Activated naive CD8-positive, alpha-beta T cell treated with anti-CD3 and anti-CD28 coated beads, Interleukin-2, amount 10 ng/mL, durations not matched to agents 7 days and 5 days (primary cell): Measurements from ENCODE around the gene TMEM140. TPM values are rescaled to one million over a fixed set of nuclear protein-coding genes. Genes with fewer than 3 reads are reported as not detected.
"Not testable (repeated sequence)": the region's sequence is repeated elsewhere in the genome, so short reads cannot be mapped to it uniquely, and the experiment has no call there.

Experiments used
- ATAC-seq: fragments of 150-1000 bp; cut with Tn5 transposase; one replicate; pipeline ENCODE4 v1.10.0; 2021; ENCODE audit warnings: low read depth, moderate library complexity
- POLR2A ChIA-PET: fragments of 350-600 bp; sonication (Branson Sonifier 250); formaldehyde crosslinking; loops from one replicate; lab custom pipeline; 2021; ENCODE audit warnings: antibody characterized with exemption; lab: Charles Lee
- DNase-seq: peaks from one replicate; pipeline ENCODE4 v3.0.0; 2021
- H3K27ac Mint-ChIP-seq: one replicate; pipeline ENCODE4 v1.8.0; 2022; ENCODE audit warnings: mild to moderate bottlenecking, mixed read lengths
- H3K27me3 Mint-ChIP-seq: one replicate; pipeline ENCODE4 v1.8.0; 2022; ENCODE audit warnings: mild to moderate bottlenecking, moderate library complexity, mixed read lengths
- H3K36me3 Mint-ChIP-seq: one replicate; pipeline ENCODE4 v1.8.0; 2021; ENCODE audit warnings: mild to moderate bottlenecking, mixed read lengths
- H3K4me1 Mint-ChIP-seq: one replicate; pipeline ENCODE4 v1.8.0; 2021; ENCODE audit warnings: mixed read lengths
- H3K4me3 Mint-ChIP-seq: one replicate; pipeline ENCODE4 v1.8.0; 2022; ENCODE audit warnings: mild to moderate bottlenecking, moderate library complexity, mixed read lengths
- H3K9me3 Mint-ChIP-seq: one replicate; pipeline ENCODE4 v1.8.0; 2021; ENCODE audit warnings: mixed read lengths
- total RNA-seq, 2 experiments: library from RNA; stranded (reverse); gene quantifications; one replicate each; pipeline ENCODE4 v1.2.3, GENCODE V29; 2021

The TMEM140 gene
- total RNA-seq, 2 experiments from 2014 or later: 29.8 to 31.0 TPM

GRCh38 chr7:135170274-135170997, 22.6 kb downstream of the TMEM140 start, which contains the start of gene CYREN:
Gene CYREN, minus strand, starts transcription at chr7:135170707. Its CDS starts 1,785 bp downstream, at chr7:135168922.
- DNase-seq (peak; percentile 91), ATAC-seq (peak; percentile 83)
- Mint-ChIP-seq H3K27ac (peak within 1 kb of the TSS; percentile 92), H3K4me3 (peak within 1 kb of the TSS; percentile 92), H3K4me1 (peaks cover 31% of the 10 kb centered on the region), H3K27me3 (no peaks in the 10 kb centered on the region), H3K9me3 (no peaks in the 10 kb centered on the region), H3K36me3 (peaks cover 18% of the 10 kb centered on the region)
- POLR2A ChIA-PET: interaction anchor here (0.6 to 4.2 kb wide), 7 partner anchors 10 to 524 kb away, joined by 3 to 49 read pairs (median 8); partner anchors contain the start of genes AGBL3, BPGM and TMEM140

GRCh38 chr7:135170998-135171481, 23.2 kb downstream of the TMEM140 start:
- POLR2A ChIA-PET: interaction anchor here (0.6 to 4.2 kb wide), 7 partner anchors 9 to 525 kb away, joined by 3 to 49 read pairs (median 8); partner anchors contain the start of genes AGBL3, BPGM and TMEM140
- H3K27ac Mint-ChIP-seq: peak overlapping the region; percentile 88
- H3K4me3 Mint-ChIP-seq: peak overlapping the region; percentile 92
- peaks cover 29% of the 10 kb centered on the region for H3K4me1 Mint-ChIP-seq
- peaks cover 16% of the 10 kb centered on the region for H3K36me3 Mint-ChIP-seq
- not testable (repeated sequence) for H3K9me3 Mint-ChIP-seq, H3K27me3 Mint-ChIP-seq, ATAC-seq, DNase-seq

GRCh38 chr7:135171581-135172291, 23.9 kb downstream of the TMEM140 start:
- POLR2A ChIA-PET: interaction anchor here (0.8 to 4.2 kb wide), 4 partner anchors 8 to 184 kb away, joined by 3 to 49 read pairs (median 30); partner anchors contain the start of genes AGBL3 and TMEM140
- not testable (repeated sequence) for DNase-seq, H3K9me3 Mint-ChIP-seq, ATAC-seq, H3K27me3 Mint-ChIP-seq
- peak overlapping the region; percentile 59 for H3K27ac Mint-ChIP-seq
- H3K36me3 Mint-ChIP-seq: peaks cover 16% of the 10 kb centered on the region
- peak overlapping the region; percentile 59 for H3K4me3 Mint-ChIP-seq
- peaks cover 28% of the 10 kb centered on the region for H3K4me1 Mint-ChIP-seq

- POLR2A ChIA-PET: interaction anchor here (1.2 kb wide), 1 partner anchor 11 kb away, joined by 3 read pairs; no protein-coding TSS in a partner anchor
- H3K9me3 Mint-ChIP-seq, H3K36me3 Mint-ChIP-seq, H3K27me3 Mint-ChIP-seq, H3K27ac Mint-ChIP-seq, H3K4me3 Mint-ChIP-seq, DNase-seq, H3K4me1 Mint-ChIP-seq, ATAC-seq: not testable (repeated sequence)
Measured at GRCh38 chr7:135173916-135174315, 26.0 kb downstream of the TMEM140 start.

GRCh38 chr7:135174941-135175340, 27.1 kb downstream of the TMEM140 start:
- POLR2A ChIA-PET: interaction anchor here (1.2 kb wide), 1 partner anchor 10 kb away, joined by 3 read pairs; no protein-coding TSS in a partner anchor
- Mint-ChIP-seq H3K27me3 (no peaks in the 10 kb centered on the region), H3K9me3 (no peaks in the 10 kb centered on the region), H3K36me3 (peaks cover 3% of the 10 kb centered on the region), H3K4me3 (no peak overlapping the region), H3K27ac (no peak overlapping the region), H3K4me1 (no peaks in the 10 kb centered on the region)
- ATAC-seq (no peak), DNase-seq (no peak)

- no peaks in the 10 kb centered on the region for H3K27me3 Mint-ChIP-seq
- no peak overlapping the region for H3K27ac Mint-ChIP-seq
- H3K36me3 Mint-ChIP-seq: peaks cover 7% of the 10 kb centered on the region
- no peak overlapping the region for H3K4me3 Mint-ChIP-seq
- ATAC-seq (no peak), DNase-seq (no peak)
- peaks cover 4% of the 10 kb centered on the region for H3K9me3 Mint-ChIP-seq
- POLR2A ChIA-PET: no interaction called here
- peaks cover 2% of the 10 kb centered on the region for H3K4me1 Mint-ChIP-seq
Measured at GRCh38 chr7:135175931-135176330, 28.1 kb downstream of the TMEM140 start.

GRCh38 chr7:135177028-135177696, 29.3 kb downstream of the TMEM140 start:
- no peak for DNase-seq
- Mint-ChIP-seq H3K4me3 (no peak overlapping the region), H3K36me3 (peaks cover 15% of the 10 kb centered on the region), H3K4me1 (peaks cover 2% of the 10 kb centered on the region), H3K9me3 (peaks cover 11% of the 10 kb centered on the region), H3K27me3 (no peaks in the 10 kb centered on the region), H3K27ac (no peak overlapping the region)
- POLR2A ChIA-PET: no interaction called here
- no peak for ATAC-seq

- peaks cover 22% of the 10 kb centered on the region for H3K36me3 Mint-ChIP-seq
- H3K27me3 Mint-ChIP-seq: no peaks in the 10 kb centered on the region
- DNase-seq: no peak
- H3K4me1 Mint-ChIP-seq: peaks cover 2% of the 10 kb centered on the region
- no peak overlapping the region for H3K4me3 Mint-ChIP-seq
- H3K27ac Mint-ChIP-seq: no peak overlapping the region
- ATAC-seq: no peak
- POLR2A ChIA-PET: no interaction called here
- H3K9me3 Mint-ChIP-seq: peaks cover 17% of the 10 kb centered on the region
Measured at GRCh38 chr7:135178364-135178763, 30.5 kb downstream of the TMEM140 start.

- Mint-ChIP-seq H3K4me1 (peaks cover 2% of the 10 kb centered on the region), H3K27me3 (no peaks in the 10 kb centered on the region), H3K27ac (no peak overlapping the region), H3K4me3 (no peak overlapping the region), H3K9me3 (peaks cover 17% of the 10 kb centered on the region), H3K36me3 (peaks cover 31% of the 10 kb centered on the region)
- DNase-seq (no peak), ATAC-seq (no peak)
- POLR2A ChIA-PET: no interaction called here
Measured at GRCh38 chr7:135179321-135179925, 31.6 kb downstream of the TMEM140 start.

GRCh38 chr7:135180122-135180521, 32.2 kb downstream of the TMEM140 start:
- H3K36me3 Mint-ChIP-seq: peaks cover 37% of the 10 kb centered on the region
- POLR2A ChIA-PET: interaction anchor here (0.8 kb wide), 1 partner anchor 9 kb away, joined by 3 read pairs; no protein-coding TSS in a partner anchor
- no peak for ATAC-seq
- no peak for DNase-seq
- H3K4me3 Mint-ChIP-seq: no peak overlapping the region
- H3K27ac Mint-ChIP-seq: no peak overlapping the region
- H3K4me1 Mint-ChIP-seq: peaks cover 2% of the 10 kb centered on the region
- peaks cover 17% of the 10 kb centered on the region for H3K9me3 Mint-ChIP-seq
- no peaks in the 10 kb centered on the region for H3K27me3 Mint-ChIP-seq

- peaks cover 17% of the 10 kb centered on the region for H3K9me3 Mint-ChIP-seq
- POLR2A ChIA-PET: no interaction called here
Measured at GRCh38 chr7:135181261-135181928, 33.5 kb downstream of the TMEM140 start.

More at GRCh38 chr7:135181261-135181928, 33.5 kb downstream of the TMEM140 start:
- peaks cover 2% of the 10 kb centered on the region for H3K4me1 Mint-ChIP-seq
- H3K27me3 Mint-ChIP-seq: no peaks in the 10 kb centered on the region
- no peak for DNase-seq
- no peak overlapping the region for H3K27ac Mint-ChIP-seq
- H3K36me3 Mint-ChIP-seq: peaks cover 41% of the 10 kb centered on the region
- H3K4me3 Mint-ChIP-seq: no peak overlapping the region
- ATAC-seq: no peak
